SHP77 (cell line): ENCODE results near the gene PGLYRP4.

Experiments used
- DNase-seq, 2 experiments: peaks; one replicate each; lab custom pipeline; 2025; lab: John Stamatoyannopoulos, UW

The PGLYRP4 gene

GRCh38 chr1:153348511-153349362 is at the start of gene PGLYRP4:
PGLYRP4 (minus strand) TSS chr1:153348841; CDS start chr1:153347932, 909 bp downstream.
- no peak for DNase-seq

GRCh38 chr1:153397924-153398651 is 49.4 kb upstream of the PGLYRP4 start:
- DNase-seq: no peak

GRCh38 chr1:153397051-153397923 is 48.6 kb upstream of the PGLYRP4 start:
- no peak for DNase-seq

GRCh38 chr1:153396461-153396860 is 47.8 kb upstream of the PGLYRP4 start:
- DNase-seq: no peak

GRCh38 chr1:153395776-153396175 is 47.1 kb upstream of the PGLYRP4 start:
- DNase-seq: no peak

GRCh38 chr1:153395136-153395685 is 46.6 kb upstream of the PGLYRP4 start:
- DNase-seq: no peak

- DNase-seq: no peak
Measured at GRCh38 chr1:153394391-153394790, 45.8 kb upstream of the PGLYRP4 start.

DNA sequence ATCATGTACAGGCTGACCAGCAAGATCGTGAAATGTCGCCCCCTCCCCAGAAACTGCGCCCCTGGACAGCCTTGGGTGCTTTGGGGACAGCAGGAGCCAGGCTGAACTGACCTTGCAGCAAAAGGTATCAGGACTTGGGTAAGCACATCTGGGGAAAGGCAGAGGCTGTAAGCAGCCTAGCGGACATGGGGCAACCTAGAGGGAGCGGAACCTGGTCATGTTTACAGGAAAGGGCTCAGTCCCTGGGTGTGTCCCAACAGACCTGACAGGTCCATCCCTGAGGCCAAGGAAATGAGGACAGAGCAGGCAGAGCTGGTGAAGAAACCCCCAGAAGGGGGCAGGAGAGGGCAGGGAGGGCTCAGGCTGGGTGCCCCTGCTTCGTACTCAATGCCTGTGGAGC is 45.3 kb upstream of the PGLYRP4 start:
- DNase-seq: no peak

DNA sequence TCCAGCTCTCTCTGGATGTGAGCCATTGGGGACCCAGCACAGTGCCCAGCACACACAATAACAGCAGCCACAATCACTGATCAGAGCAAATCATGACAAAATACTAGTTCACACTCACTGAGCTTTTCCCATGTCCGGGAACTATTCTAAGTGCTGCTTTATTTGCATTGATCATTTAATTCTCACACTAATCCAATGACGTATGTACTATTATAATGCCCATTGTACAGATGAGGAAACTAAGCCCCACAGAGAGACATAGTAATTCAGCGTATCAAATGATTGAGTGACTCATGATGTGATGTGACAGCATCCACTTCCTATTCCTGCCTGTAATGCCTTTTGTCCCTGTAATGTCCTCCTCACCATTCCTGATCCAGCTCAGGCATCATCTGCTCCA is 44.2 kb upstream of the PGLYRP4 start:
- DNase-seq: no peak

DNA sequence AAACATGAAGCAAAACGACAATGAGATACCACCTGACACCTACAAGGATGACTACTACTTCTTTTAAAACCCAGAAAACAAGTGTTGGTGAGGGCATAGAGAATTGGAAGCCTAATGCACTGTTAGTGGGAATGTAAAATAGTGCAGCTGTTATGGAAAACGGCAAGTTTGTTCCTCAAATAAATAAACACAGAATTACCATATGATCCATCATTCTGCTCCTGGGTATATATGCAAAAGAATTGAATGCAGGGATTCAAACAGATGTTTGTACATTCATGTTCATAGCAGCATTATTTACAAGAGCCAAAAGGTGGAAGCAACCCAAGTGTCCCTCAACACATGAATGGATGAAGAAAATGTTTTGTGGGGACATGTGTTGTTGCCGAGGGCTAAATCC is 43.6 kb upstream of the PGLYRP4 start:
- DNase-seq: no peak

- DNase-seq: peak in 1 of 2 experiments; percentile 6
Measured at GRCh38 chr1:153390938-153391710, 42.5 kb upstream of the PGLYRP4 start, which contains the start of gene S100A8. S100A8 (minus strand) TSS chr1:153391073; CDS start chr1:153390535, 538 bp downstream.

- DNase-seq: no peak
Measured at GRCh38 chr1:153389973-153390879, 41.6 kb upstream of the PGLYRP4 start.

GRCh38 chr1:153389401-153389800 is 40.8 kb upstream of the PGLYRP4 start:
- no peak for DNase-seq

GRCh38 chr1:153387785-153388184 is 39.1 kb upstream of the PGLYRP4 start:
- no peak for DNase-seq

- no peak for DNase-seq
Measured at GRCh38 chr1:153387001-153387400, 38.4 kb upstream of the PGLYRP4 start.

DNA sequence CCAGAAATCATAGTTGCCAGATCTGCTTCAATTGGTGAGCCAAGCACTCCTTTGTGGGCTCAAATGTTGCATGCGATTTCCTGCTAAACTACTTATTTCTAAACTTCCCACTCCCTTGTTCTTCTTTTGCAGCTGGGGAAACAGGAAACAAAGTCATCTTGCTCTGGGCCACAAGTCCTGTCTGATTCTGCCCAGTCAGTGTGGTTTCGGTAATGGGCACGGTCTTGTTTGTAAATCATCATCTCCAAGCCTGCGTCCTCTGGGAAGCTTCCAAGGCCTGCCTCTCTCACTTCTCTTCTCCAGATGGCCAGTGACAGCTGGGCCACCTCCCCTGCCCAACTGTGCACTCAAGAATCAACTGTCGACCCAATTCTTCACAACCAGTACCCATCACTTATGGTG is 37.9 kb upstream of the PGLYRP4 start:
- no peak for DNase-seq

DNA sequence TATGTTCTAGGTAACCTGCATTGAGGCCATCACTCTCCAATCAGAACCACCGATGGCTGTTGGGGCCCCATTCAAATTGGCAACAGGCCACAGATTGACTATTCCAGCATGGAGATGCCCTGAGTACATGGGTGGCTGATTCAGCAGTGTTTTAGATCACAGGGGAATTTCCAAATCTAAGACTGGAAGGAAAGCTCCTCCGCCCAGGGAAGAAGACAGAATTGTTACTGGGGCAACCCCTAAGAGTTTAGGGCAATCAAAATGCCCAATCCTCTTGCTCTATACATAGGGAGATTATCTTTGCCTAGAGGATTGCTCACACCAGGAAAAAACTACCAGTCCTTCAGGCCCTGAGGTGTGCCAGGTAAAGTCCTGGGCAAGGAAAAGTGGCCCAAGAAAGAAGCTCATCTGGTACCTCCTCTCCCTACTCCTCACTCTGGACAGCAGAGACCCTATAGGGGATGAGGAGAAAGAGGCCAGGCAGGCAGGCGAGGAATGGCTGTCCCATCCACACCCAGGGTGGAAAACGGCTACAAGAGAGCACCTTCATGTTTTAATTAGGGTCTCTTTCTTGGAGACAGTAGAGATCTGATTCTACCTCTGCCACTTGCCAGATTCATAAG is 36.4 kb upstream of the PGLYRP4 start:
- no peak for DNase-seq

- DNase-seq: no peak
Measured at GRCh38 chr1:153380711-153381110, 32.1 kb upstream of the PGLYRP4 start.

DNA sequence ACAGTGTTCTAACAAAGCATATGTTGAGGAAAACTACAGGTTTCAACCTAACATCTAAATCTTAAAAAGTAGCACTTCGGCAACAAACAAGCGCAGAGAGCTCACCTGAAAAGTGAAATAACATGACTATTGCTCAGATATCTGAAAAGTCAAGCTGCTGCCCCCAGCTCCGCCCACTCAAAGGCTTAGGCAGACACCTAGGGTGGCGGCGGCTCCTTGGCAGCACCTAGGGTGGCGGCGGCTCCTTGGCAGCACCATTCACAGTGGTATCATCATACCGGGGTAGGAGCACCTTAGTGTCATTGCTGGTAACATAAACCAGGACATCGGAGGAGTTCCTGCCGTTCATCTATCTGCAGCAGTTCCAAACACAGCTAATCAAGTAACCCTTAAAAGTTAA is 30.9 kb upstream of the PGLYRP4 start:
- DNase-seq: no peak

GRCh38 chr1:153375511-153375910 is 26.9 kb upstream of the PGLYRP4 start, which contains the start of gene S100A12:
S100A12 (minus strand) TSS chr1:153375621; CDS start chr1:153374592, 1,029 bp downstream.
- DNase-seq: no peak
